B cell (primary cell): ENCODE results near the gene RGS3. TPM values are rescaled to one million over a fixed set of nuclear protein-coding genes. Genes with fewer than 3 reads are reported as not detected.

Experiments
- ATAC-seq: fragments of 200-7000 bp; cut with Tn5 transposase; one replicate; pipeline ENCODE4 v1.10.0; 2021; ENCODE audit warnings: low read depth, mild to moderate bottlenecking, moderate number of reproducible peaks, moderate library complexity
- CTCF ChIA-PET: fragments of 350-600 bp; sonication (Branson Sonifier 250); formaldehyde crosslinking; loops from one replicate; lab custom pipeline; 2021; ENCODE audit warnings: antibody characterized with exemption, inconsistent platforms; lab: Charles Lee
- POLR2A ChIA-PET: fragments of 350-600 bp; sonication (Branson Sonifier 250); formaldehyde crosslinking; loops from one replicate; lab custom pipeline; 2021; ENCODE audit warnings: antibody characterized with exemption; lab: Charles Lee
- DNase-seq: peaks from one replicate; pipeline ENCODE4 v3.0.0; 2013
- H2AFZ ChIP-seq: 2 replicates; pipeline ENCODE4 v1.6.1; 2012; ENCODE audit warnings: mild to moderate bottlenecking, low read depth, low read length; ENCODE audit not compliant: insufficient read depth, poor library complexity, severe bottlenecking
- H3K27ac ChIP-seq, 2 donors: 1 replicate in 1 of 2; 2 replicates in 1 of 2; pipeline ENCODE4 v1.5.1; 2012 to 2013; ENCODE audit warnings: low read length in 2 of 2, mild to moderate bottlenecking in 2 of 2, moderate library complexity in 1 of 2
- H3K27me3 ChIP-seq, 4 experiments: fragments of 200-600 bp in 1 of 4; sonication (generic) in 1 of 4; replicated peaks in 1 of 4; 1 replicate in 2 of 4; 2 replicates in 2 of 4; pipeline versions ENCODE4 v1.6.1 to v1.7.0; 2013 to 2016; ENCODE audit warnings: low read length in 3 of 4, mild to moderate bottlenecking in 2 of 4, mixed read lengths in 1 of 4, moderate library complexity in 1 of 4; ENCODE audit not compliant: insufficient read depth in 4 of 4, control insufficient read depth in 3 of 4; ENCODE audit errors: control extremely low read depth in 1 of 4
- H3K36me3 ChIP-seq, 2 experiments: replicated peaks in 1 of 2; 1 replicate in 1 of 2; 2 replicates in 1 of 2; pipeline versions ENCODE4 v1.6.1 to v1.7.1; 2013; ENCODE audit warnings: low read length in 1 of 2; ENCODE audit not compliant: insufficient read depth in 2 of 2, control insufficient read depth in 1 of 2; ENCODE audit errors: control extremely low read depth in 1 of 2, extremely low read depth in 1 of 2
- H3K4me1 ChIP-seq, 2 donors: fragments of 200-600 bp in 1 of 2; sonication (generic) in 1 of 2; 1 replicate in 1 of 2; 2 replicates in 1 of 2; pipeline versions ENCODE4 v1.5.1 to v1.6.1; 2013 to 2017; ENCODE audit warnings: low read length in 2 of 2; ENCODE audit not compliant: control insufficient read depth in 2 of 2, insufficient read depth in 2 of 2
- H3K4me2 ChIP-seq: replicated peaks from 2 replicates; pipeline ENCODE3; 2012; ENCODE audit warnings: mild to moderate bottlenecking, low read depth, low read length; ENCODE audit not compliant: poor library complexity, severe bottlenecking
- H3K4me3 ChIP-seq, 5 experiments: fragments of 200-600 bp in 1 of 5; sonication (generic) in 1 of 5; 1 replicate in 3 of 5; 2 replicates in 2 of 5; pipeline versions ENCODE4 v1.5.1 to v1.7.0; 2011 to 2016; ENCODE audit warnings: low read length in 4 of 5, mild to moderate bottlenecking in 4 of 5, low read depth in 2 of 5, control low read depth in 1 of 5, moderate library complexity in 1 of 5; ENCODE audit not compliant: insufficient read depth in 1 of 5; ENCODE audit errors: control extremely low read depth in 1 of 5, extremely low read depth in 1 of 5
- H3K79me2 ChIP-seq: fragments of 200-600 bp; sonication (generic); one replicate; pipeline ENCODE4 v1.6.0; 2016; ENCODE audit warnings: low read length; ENCODE audit not compliant: control insufficient read depth, insufficient read depth
- H3K9ac ChIP-seq: fragments of 200-600 bp; sonication (generic); 2 replicates; pipeline ENCODE4 v1.6.1; 2017; ENCODE audit warnings: mild to moderate bottlenecking, low read length, moderate library complexity
- H3K9me3 ChIP-seq, 3 donors: one replicate each; pipeline versions ENCODE4 v1.6.1 to v1.7.1; 2013; ENCODE audit warnings: low read length in 2 of 3; ENCODE audit not compliant: control insufficient read depth in 2 of 3, insufficient read depth in 1 of 3; ENCODE audit errors: control extremely low read depth in 1 of 3
- H4K20me1 ChIP-seq: 2 replicates; pipeline ENCODE4 v1.6.0; 2012; ENCODE audit warnings: mild to moderate bottlenecking, low read length; ENCODE audit not compliant: insufficient read depth, control insufficient read depth, poor library complexity, severe bottlenecking
- H3K27ac Mint-ChIP-seq: one replicate; pipeline ENCODE4 v1.8.0; 2021; ENCODE audit warnings: mixed read lengths
- H3K27me3 Mint-ChIP-seq: one replicate; pipeline ENCODE4 v1.8.0; 2021; ENCODE audit warnings: mixed read lengths
- H3K4me1 Mint-ChIP-seq: one replicate; pipeline ENCODE4 v1.8.0; 2021; ENCODE audit warnings: mixed read lengths
- H3K4me3 Mint-ChIP-seq: one replicate; pipeline ENCODE4 v1.8.0; 2021; ENCODE audit warnings: mixed read lengths
- H3K9me3 Mint-ChIP-seq: one replicate; pipeline ENCODE4 v1.8.0; 2022; ENCODE audit warnings: mixed read lengths; ENCODE audit not compliant: insufficient read depth
- EZH2 ChIP-seq: IDR thresholded peaks from 2 replicates; pipeline ENCODE4 v1.6.1; 2012; ENCODE audit warnings: borderline replicate concordance, low read depth, mild to moderate bottlenecking, moderate library complexity, low read length; ENCODE audit not compliant: insufficient read depth, poor library complexity, severe bottlenecking
- WGBS: methylation state at CpG from one replicate; pipeline ENCODE4 v1.1.5; 2013; ENCODE audit warnings: missing lambda C conversion rate; ENCODE audit not compliant: insufficient coverage; 5-methylcytosine and 5-hydroxymethylcytosine counted together
- intact Hi-C: fragments of 100-400 bp; cut with micrococcal nuclease; formaldehyde crosslinking; loops from one replicate; pipeline ENCODE4 v1.10.0; 2022
- polyA plus RNA-seq: library from polyadenylated mRNA; depleted of rRNA; stranded (reverse); fragments of >200 nt; gene quantifications from 2 replicates; pipeline ENCODE4 v1.2.3, GENCODE V29; 2012
- total RNA-seq, 2 donors: library from RNA; stranded (reverse); fragments of 120-200 nt in 1 of 2; gene quantifications; 1 replicate in 1 of 2; 2 replicates in 1 of 2; pipeline versions ENCODE4 v1.2.3 to v1.2.4, GENCODE V29; 2013 to 2022
- TF ChIP-seq, protein P1 (sequence below): fragments of 200-600 bp; IDR thresholded peaks from one replicate; pipeline ENCODE4 v1.8.0; 2022; ENCODE audit warnings: antibody characterized with exemption, mild to moderate bottlenecking

Gene RGS3
- total and polyA plus RNA-seq, 2 donors (not counting 1 experiment from before 2014, with no cell fraction given): 12.0 to 15.6 TPM

GRCh38 chr9:113468716-113469448 is 5.4 kb downstream of the RGS3 start:
- no peak for DNase-seq
- Mint-ChIP-seq H3K9me3 (peaks cover 4% of the 10 kb centered on the region), H3K4me1 (no peaks in the 10 kb centered on the region), H3K4me3 (no peak overlapping the region), H3K27ac (no peak overlapping the region), H3K27me3 (no peaks in the 10 kb centered on the region)
- H3K36me3 ChIP-seq: no peaks in the 10 kb centered on the region
- ChIA-PET CTCF (interaction anchor here (0.7 kb wide), 1 partner anchor 10 kb away, joined by 4 read pairs; no protein-coding TSS in a partner anchor), POLR2A (no interaction called here)
- intact Hi-C loops: no loop called here
- H2AFZ ChIP-seq: no peak overlapping the region
- no peak overlapping the region for H3K4me3 ChIP-seq
- WGBS: 93% methylated on average over 6 of the region's 6 CpGs
- no peak overlapping the region for H3K4me2 ChIP-seq
- H3K79me2 ChIP-seq: no peaks in the 10 kb centered on the region
- no peak for ATAC-seq
- no peaks in the 10 kb centered on the region for H3K27me3 ChIP-seq
- H3K9me3 ChIP-seq: peaks cover 0 to 1% (median 0%) of the 10 kb centered on the region in 3 donors
- no peak overlapping the region for H3K27ac ChIP-seq
- TF ChIP-seq EZH2: no peak
- TF ChIP-seq, protein P1, sequence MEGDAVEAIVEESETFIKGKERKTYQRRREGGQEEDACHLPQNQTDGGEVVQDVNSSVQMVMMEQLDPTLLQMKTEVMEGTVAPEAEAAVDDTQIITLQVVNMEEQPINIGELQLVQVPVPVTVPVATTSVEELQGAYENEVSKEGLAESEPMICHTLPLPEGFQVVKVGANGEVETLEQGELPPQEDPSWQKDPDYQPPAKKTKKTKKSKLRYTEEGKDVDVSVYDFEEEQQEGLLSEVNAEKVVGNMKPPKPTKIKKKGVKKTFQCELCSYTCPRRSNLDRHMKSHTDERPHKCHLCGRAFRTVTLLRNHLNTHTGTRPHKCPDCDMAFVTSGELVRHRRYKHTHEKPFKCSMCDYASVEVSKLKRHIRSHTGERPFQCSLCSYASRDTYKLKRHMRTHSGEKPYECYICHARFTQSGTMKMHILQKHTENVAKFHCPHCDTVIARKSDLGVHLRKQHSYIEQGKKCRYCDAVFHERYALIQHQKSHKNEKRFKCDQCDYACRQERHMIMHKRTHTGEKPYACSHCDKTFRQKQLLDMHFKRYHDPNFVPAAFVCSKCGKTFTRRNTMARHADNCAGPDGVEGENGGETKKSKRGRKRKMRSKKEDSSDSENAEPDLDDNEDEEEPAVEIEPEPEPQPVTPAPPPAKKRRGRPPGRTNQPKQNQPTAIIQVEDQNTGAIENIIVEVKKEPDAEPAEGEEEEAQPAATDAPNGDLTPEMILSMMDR: no peak
- no peaks in the 10 kb centered on the region for H4K20me1 ChIP-seq
- no peaks in the 10 kb centered on the region for H3K4me1 ChIP-seq
- no peak overlapping the region for H3K9ac ChIP-seq

GRCh38 chr9:113471143-113471542 is 7.6 kb downstream of the RGS3 start:
- no CpG with 5 or more reads among the region's 1 CpG for WGBS
- no peaks in the 10 kb centered on the region for H3K4me1 Mint-ChIP-seq
- no peak overlapping the region for H3K4me3 Mint-ChIP-seq
- ATAC-seq: no peak
- ChIA-PET POLR2A (no interaction called here), CTCF (interaction anchor here (1.1 kb wide), 1 partner anchor 12 kb away, joined by 3 read pairs; no protein-coding TSS in a partner anchor)
- H3K27ac Mint-ChIP-seq: no peak overlapping the region
- H4K20me1 ChIP-seq: no peaks in the 10 kb centered on the region
- H3K27me3 Mint-ChIP-seq: peaks cover 4% of the 10 kb centered on the region
- TF ChIP-seq, protein P1: no peak
- no peak for TF ChIP-seq EZH2
- no peak for DNase-seq
- no peaks in the 10 kb centered on the region for H3K27me3 ChIP-seq
- intact Hi-C loops: no loop called here
- H3K4me3 ChIP-seq: no peak overlapping the region
- H3K27ac ChIP-seq: no peak overlapping the region
- H3K4me1 ChIP-seq: no peaks in the 10 kb centered on the region
- no peaks in the 10 kb centered on the region for H3K36me3 ChIP-seq
- peaks cover 0 to 1% (median 0%) of the 10 kb centered on the region in 3 donors for H3K9me3 ChIP-seq
- H3K4me2 ChIP-seq: no peak overlapping the region
- no peak overlapping the region for H2AFZ ChIP-seq
- H3K9me3 Mint-ChIP-seq: peaks cover 4% of the 10 kb centered on the region
- H3K79me2 ChIP-seq: no peaks in the 10 kb centered on the region
- H3K9ac ChIP-seq: no peak overlapping the region
